ENCODE results near the gene STARD4.

DNA sequence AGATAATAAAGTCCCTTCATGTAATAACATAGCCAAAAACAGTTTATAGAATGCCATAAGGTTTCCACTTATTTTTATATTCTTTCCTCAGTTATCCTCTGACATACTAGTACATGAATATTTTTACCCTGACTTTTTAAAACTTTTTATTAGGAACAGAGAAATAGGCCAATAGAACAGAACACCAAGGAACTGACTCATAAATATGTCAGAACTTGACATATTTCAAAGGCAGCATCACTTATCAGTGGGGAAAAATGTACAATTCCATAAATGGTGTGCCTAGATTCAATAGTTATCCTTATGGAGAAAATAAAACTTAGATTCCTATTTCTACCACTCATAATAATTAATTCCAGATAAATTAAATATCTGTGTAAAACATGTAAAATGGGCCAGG lies 9.4 kb downstream of the STARD4 start:
- no peak for TF ChIP-seq EZH2phosphoT487 (IDR thresholded peaks at IDR 0.05; ENCODE audit: borderline replicate concordance)
- TF ChIP-seq, protein P1, sequence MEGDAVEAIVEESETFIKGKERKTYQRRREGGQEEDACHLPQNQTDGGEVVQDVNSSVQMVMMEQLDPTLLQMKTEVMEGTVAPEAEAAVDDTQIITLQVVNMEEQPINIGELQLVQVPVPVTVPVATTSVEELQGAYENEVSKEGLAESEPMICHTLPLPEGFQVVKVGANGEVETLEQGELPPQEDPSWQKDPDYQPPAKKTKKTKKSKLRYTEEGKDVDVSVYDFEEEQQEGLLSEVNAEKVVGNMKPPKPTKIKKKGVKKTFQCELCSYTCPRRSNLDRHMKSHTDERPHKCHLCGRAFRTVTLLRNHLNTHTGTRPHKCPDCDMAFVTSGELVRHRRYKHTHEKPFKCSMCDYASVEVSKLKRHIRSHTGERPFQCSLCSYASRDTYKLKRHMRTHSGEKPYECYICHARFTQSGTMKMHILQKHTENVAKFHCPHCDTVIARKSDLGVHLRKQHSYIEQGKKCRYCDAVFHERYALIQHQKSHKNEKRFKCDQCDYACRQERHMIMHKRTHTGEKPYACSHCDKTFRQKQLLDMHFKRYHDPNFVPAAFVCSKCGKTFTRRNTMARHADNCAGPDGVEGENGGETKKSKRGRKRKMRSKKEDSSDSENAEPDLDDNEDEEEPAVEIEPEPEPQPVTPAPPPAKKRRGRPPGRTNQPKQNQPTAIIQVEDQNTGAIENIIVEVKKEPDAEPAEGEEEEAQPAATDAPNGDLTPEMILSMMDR (conservative IDR thresholded peaks at IDR 0.05; ENCODE audit: low read length), result no peak
